Midbrain (tissue), 1 donor: ENCODE results near the gene SYT2.
A peak's percentile ranks its signal among the peaks of the same experiment; 100 is the strongest.
"Not testable (repeated sequence)": the region's sequence is repeated elsewhere in the genome, so short reads cannot be mapped to it uniquely, and the experiment has no call there.

Experiments used
- DNase-seq: peaks from one replicate; lab custom pipeline; 2025; lab: John Stamatoyannopoulos, UW

SYT2 gene

DNA sequence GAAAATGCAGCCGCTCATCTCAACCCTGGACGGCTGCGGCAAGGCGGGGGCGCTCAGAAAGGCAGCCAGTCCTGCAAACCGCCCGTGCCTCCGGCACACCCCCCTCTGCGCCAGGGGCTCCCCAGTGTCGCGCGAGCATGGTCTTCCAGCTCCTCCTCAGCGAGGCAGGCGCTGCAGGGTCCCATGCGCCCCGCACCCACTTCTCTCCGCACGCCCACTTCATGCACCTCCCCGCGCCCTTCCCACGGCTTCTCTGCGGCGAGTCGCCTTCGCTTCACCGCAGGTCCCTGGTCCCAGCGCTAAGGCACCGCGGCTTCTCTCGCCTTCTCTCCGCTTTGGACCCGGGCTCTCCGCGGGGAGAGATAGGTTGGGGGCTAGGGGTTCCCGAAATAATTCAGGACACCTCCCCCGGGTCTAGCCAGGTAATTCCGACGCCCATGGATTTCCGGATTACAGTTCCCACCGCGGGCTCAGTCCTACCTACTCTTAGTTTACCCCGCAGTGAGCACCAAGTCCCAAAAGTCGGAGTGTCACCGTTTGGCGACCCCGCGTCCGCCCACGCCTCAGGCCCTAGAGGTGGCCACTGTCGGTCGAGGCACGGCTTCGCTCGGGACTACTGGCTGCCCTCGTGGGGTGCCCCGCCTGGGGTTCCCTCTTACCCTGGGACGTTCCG lies 67.5 kb downstream of the SYT2 start:
- DNase-seq: no peak

GRCh38 chr1:202642212-202642611 lies 68.0 kb downstream of the SYT2 start:
- DNase-seq: no peak

DNA sequence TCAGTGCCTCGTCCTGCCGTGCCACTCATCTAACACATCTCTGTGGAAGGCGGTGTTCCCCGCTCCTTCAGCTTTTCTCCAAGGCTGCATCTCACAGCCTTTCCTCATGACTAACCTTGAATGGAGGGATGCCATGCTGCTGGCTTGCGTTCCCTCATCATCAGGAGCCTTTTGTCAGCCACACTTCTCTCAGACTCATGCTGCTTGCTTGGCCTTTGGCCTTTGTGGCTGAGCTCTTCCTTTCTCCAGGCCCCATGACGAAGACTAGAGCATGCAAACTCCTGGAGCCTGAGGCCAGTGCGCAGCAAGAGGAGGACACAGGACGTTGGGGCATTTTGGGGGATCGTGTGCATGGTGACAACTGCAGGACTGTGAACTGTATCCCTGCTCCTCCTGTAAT lies 70.8 kb downstream of the SYT2 start:
- no peak for DNase-seq

DNA sequence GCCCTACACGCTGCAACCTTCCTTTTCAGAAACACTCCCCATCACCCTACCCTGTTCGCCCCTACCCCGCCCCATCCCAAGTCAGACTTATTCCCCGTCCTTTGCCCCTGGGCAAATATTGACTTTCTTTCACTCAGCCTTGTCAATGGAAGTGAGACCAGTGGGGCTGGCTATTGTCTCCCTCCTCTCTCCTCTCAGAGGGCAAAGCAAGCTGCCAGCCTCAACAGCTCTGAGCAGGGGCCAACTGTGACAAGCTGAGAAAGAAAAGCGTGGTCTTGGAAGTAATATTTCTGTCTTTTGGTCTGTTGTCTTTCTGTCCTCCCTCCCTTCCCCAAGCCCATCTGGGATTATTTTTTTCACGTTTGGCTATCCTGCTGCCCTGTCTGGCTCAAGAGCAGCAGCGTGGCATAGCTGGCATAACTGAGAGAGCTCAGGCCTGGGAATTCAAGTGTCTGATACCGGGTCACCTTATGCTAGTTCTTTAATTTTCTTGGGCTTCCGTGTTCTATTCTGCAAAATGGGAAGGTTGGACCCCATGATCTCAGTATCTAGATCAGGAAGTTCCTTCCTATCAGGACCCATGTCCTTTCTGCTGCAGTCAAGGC lies 71.5 kb downstream of the SYT2 start:
- not testable (repeated sequence) for DNase-seq

- DNase-seq: no peak
Observed at GRCh38 chr1:202638019-202638700, 72.1 kb downstream of the SYT2 start.

DNA sequence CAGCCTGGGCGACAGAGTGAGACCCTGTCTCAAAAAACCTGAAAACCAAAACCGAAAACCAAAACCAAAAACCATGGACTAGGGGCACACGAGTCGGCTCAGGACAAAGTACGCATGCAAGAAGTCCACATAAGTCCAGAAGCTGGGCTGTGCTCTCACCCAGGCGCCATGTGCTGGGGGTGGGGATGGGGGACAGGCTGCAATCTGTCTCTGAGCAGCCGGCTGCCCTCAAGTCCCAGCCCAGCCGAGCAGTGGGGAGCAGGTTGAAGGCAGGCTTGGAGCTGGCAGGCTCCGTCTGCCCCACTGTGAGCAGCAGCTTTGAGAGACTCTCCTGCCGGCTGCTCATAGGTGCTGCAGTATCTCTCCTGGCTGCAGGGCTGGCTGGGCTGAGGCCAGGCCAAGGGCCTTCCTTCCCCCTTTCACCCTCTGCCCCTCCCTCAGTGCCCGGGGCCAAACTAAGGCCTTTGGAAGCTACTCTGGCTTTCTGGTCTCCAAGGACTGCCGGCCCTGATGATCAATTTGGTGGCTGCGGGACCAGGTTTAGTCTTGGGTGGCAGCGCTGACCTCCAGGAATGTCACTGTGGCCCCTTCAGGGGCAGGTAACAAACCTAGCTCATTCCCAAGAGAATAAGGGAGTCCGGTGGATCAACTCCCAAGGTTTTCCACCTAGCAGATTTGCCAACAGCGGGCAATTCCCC lies 72.8 kb downstream of the SYT2 start:
- DNase-seq: not testable (repeated sequence)

DNA sequence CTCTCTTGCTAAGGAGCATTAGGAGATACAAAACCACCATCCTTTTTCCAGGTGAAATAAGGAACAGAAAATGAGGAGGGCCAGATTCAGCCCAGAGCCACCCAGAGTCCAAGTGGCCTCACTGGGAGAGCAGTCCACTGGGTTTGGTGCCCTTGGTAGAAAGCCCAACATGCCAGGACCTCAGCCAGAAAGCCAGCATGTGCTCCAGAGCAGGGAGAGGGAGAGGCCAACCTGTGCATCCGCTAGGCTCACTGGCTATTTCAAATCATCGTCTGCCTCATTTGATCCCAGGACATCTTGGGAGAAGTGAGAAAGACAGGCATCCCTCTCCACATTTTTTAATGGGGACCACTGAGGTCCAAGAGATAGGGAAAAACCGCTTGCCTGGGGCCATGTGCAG lies 74.1 kb downstream of the SYT2 start:
- not testable (repeated sequence) for DNase-seq

GRCh38 chr1:202632241-202632640 lies 78.0 kb downstream of the SYT2 start:
- no peak for DNase-seq

- DNase-seq: no peak
Observed at GRCh38 chr1:202631076-202631923, 79.0 kb downstream of the SYT2 start.

- DNase-seq: no peak
Observed at GRCh38 chr1:202630541-202630940, 79.7 kb downstream of the SYT2 start.

- DNase-seq: not testable (repeated sequence)
Observed at GRCh38 chr1:202630096-202630495, 80.2 kb downstream of the SYT2 start.

DNA sequence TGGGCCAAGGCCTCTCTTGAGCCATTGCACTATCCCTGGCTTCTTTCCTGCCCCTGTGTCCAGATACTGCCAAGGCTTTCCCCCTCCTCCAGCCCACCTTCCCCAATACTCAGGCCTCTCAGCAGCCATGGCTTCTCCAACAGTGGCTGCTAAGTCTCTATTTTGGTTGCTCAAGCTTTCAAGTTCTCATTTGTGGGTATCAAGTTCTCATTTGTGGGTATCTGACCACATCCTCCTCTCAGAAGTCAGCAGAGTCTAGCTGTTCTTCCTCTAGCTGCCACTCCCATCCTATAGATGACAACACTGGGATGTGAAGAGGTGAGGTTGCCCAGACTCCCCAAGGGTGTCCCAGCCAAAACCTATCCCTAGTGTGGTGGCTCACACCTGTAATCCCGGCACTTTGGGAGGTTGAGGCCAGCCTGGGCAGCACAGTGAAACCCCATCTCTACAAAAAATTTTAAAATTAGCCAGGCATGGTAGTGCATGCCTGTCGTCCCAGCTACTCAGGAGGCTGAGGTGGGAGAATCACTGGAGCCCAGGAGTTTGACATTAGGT lies 80.9 kb downstream of the SYT2 start:
- not testable (repeated sequence) for DNase-seq

GRCh38 chr1:202628646-202629215 lies 81.5 kb downstream of the SYT2 start:
- no peak for DNase-seq

- no peak for DNase-seq
Observed at GRCh38 chr1:202627841-202628565, 82.3 kb downstream of the SYT2 start.

GRCh38 chr1:202627036-202627435 lies 83.2 kb downstream of the SYT2 start:
- not testable (repeated sequence) for DNase-seq

DNA sequence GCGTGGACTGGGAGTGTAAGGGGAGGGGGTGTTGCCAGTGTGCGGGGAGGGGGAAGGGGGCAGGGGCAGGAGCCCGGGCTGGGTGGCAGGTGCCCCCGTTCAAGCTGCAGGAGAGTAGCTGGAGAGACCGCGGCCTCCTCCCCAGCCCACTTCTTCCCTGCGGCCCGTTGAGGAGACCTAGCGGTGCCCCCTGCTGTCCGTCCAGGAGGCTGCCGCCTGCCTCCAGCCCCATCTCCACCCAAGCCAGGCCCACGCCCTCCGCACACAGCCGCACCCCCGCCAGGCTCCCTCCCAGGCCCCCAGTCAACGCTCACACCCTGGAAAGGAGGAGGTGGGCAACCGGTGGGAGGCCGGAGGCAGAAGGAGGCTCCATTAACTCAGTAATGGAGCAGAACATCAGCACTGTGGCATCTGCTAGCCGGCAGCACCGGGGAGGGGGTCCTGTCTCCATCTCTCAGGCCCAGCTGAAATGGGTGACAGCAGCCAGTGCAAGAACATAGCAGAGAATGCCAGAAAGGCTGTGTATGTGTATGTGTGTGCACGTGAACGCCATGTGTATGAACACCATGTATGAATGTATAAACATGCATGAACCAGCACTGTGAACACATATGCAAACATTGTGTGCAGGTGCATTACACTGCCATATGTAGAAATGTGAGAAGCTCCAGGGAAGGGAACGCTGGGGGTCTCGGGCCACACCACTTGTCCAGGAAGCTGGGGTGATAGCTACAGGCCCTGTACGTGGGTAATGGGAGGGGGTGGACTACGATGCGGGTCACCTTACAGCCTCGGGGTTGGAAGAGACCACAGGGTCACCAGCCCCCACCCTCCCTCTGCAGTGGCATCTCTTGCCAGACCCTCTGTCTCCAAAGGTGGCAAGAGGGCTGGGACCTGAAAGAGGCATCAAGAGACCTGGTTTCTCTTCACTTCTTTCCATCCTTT lies 84.6 kb downstream of the SYT2 start:
- peak; percentile 16 for DNase-seq

DNA sequence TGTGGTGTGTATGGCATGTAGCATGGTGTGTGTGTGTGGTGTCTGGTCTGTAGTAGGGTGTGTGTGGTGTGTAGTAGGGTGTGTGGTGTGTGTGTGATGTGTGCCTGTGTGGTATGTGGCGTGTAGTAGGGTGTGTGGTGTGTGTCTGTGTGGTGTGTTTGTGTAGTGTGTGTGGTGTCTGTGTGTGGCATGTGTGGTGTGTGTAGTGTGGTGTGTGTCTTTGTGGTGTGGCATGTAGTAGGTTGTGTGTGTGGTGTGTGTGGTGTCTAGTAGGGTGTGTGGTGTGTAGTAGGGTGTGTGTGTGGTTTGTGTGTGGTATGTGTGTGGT lies 85.5 kb downstream of the SYT2 start:
- DNase-seq: no peak

DNA sequence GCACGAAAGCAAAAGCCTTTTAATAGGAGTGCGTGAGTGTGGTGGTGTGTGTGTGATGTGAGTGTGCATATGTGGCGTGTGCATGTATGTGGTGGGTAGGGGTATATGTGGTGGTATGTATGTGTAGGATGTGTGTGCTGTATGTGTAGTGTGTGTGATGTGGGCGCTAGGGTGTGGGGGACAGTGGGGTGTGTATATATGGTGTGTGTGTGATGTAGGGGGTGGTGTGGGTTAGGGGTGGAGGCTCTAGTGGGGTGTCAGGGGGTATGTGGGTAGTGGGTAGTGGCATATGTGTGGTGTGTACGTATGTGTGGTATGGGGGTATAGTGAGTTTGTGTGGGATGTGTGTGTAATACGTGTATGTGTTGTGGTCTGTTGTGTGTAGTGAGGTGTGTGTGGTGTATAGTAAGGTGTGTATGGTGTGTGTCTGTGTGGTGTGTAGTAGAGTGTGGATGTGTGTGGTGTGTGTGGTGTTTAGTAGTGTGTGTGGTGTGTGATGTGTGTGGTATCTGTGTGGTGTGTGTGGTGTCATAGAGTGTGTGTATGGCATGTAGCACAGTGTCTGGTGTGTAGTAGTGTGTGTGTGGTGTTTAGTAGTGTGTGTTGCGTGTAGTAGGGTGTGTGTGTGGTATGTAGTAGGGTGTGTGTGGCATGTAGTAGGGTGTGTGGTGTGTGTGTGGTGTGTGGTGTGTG lies 86.0 kb downstream of the SYT2 start:
- no peak for DNase-seq

- DNase-seq: not testable (repeated sequence)
Observed at GRCh38 chr1:202623476-202623875, 86.8 kb downstream of the SYT2 start.
